ENCODE data around the gene VPS39.
A peak's percentile ranks its signal among the peaks of the same experiment; 100 is the strongest.

Gene VPS39

GRCh38 chr15:42144841-42145375, 63.2 kb downstream of the VPS39 start:
- no peak for DNase-seq (ENCODE audit: low read depth)

GRCh38 chr15:42143866-42144625, 64.1 kb downstream of the VPS39 start:
- no peak for DNase-seq (ENCODE audit: low read depth)

- no peak for DNase-seq (ENCODE audit: low read depth)
Observed at GRCh38 chr15:42143356-42143755, 64.7 kb downstream of the VPS39 start.

GRCh38 chr15:42141795-42142667, 66.1 kb downstream of the VPS39 start:
- no peak for DNase-seq (ENCODE audit: low read depth)

GRCh38 chr15:42141246-42141645, 66.9 kb downstream of the VPS39 start:
- no peak for DNase-seq (ENCODE audit: low read depth)

GRCh38 chr15:42140383-42141070, 67.6 kb downstream of the VPS39 start:
- DNase-seq (ENCODE audit: low read depth), result no peak

- no peak for DNase-seq (ENCODE audit: low read depth)
Observed at GRCh38 chr15:42139596-42139995, 68.5 kb downstream of the VPS39 start.

- no peak for DNase-seq (ENCODE audit: low read depth)
Observed at GRCh38 chr15:42138968-42139386, 69.1 kb downstream of the VPS39 start.

- no peak for DNase-seq (ENCODE audit: low read depth)
Observed at GRCh38 chr15:42138411-42138810, 69.7 kb downstream of the VPS39 start.

GRCh38 chr15:42137461-42138261, 70.4 kb downstream of the VPS39 start:
- DNase-seq (ENCODE audit: low read depth), result no peak

GRCh38 chr15:42136513-42136912, 71.6 kb downstream of the VPS39 start:
- DNase-seq (ENCODE audit: low read depth), result no peak

- DNase-seq (ENCODE audit: low read depth), result no peak
Observed at GRCh38 chr15:42135351-42135750, 72.8 kb downstream of the VPS39 start.

GRCh38 chr15:42134617-42135245, 73.4 kb downstream of the VPS39 start:
- DNase-seq (ENCODE audit: low read depth), result no peak

GRCh38 chr15:42133886-42134502, 74.1 kb downstream of the VPS39 start:
- peak; percentile 46 for DNase-seq (ENCODE audit: low read depth)

- no peak for DNase-seq (ENCODE audit: low read depth)
Observed at GRCh38 chr15:42133356-42133755, 74.7 kb downstream of the VPS39 start.

- DNase-seq (ENCODE audit: low read depth), result no peak
Observed at GRCh38 chr15:42131826-42132806, 76.0 kb downstream of the VPS39 start.

GRCh38 chr15:42131006-42131405, 77.1 kb downstream of the VPS39 start:
- DNase-seq (ENCODE audit: low read depth), result no peak

GRCh38 chr15:42130246-42130986, 77.7 kb downstream of the VPS39 start:
- no peak for DNase-seq (ENCODE audit: low read depth)

GRCh38 chr15:42129364-42129763, 78.7 kb downstream of the VPS39 start:
- no peak for DNase-seq (ENCODE audit: low read depth)

All from stimulated activated CD8-positive, alpha-beta memory T cell treated with anti-CD3 and anti-CD28 coated beads, Interleukin-4, amount 100 ng/mL, for 24 hours (primary cell).